Heart right ventricle (tissue), 16 donors: ENCODE data around the gene KRTAP12-4. TPM values are rescaled to one million over a fixed set of nuclear protein-coding genes. Genes with fewer than 3 reads are reported as not detected.
"Not testable (repeated sequence)": the region's sequence is repeated elsewhere in the genome, so short reads cannot be mapped to it uniquely, and the experiment has no call there.

ENCODE experiments used
- ATAC-seq, 8 donors: fragments of 200-7000 bp; cut with Tn5 transposase; one replicate each; pipeline ENCODE4 v1.9.1; 2020; ENCODE audit warnings: mild to moderate bottlenecking in 8 of 8, moderate library complexity in 8 of 8, moderate number of reproducible peaks in 1 of 8
- DNase-seq, 2 donors: peaks; one replicate each; pipeline ENCODE4 v3.0.0-alpha.2; 2020
- H3K27ac ChIP-seq, 10 donors: fragments of 200-600 bp; sonication (generic) in 2 of 10; one replicate each; pipeline versions ENCODE4 v1.5.0 to v1.8.0; 2020 to 2022; ENCODE audit warnings: mild to moderate bottlenecking in 3 of 10
- H3K27me3 ChIP-seq, 7 donors: fragments of 200-600 bp; one replicate each; pipeline ENCODE4 v1.8.0; 2021 to 2022; ENCODE audit warnings: mild to moderate bottlenecking in 2 of 7
- H3K36me3 ChIP-seq, 9 donors: fragments of 200-600 bp; sonication (generic) in 1 of 9; one replicate each; pipeline versions ENCODE4 v1.5.0 to v1.8.0; 2020 to 2022; ENCODE audit warnings: mild to moderate bottlenecking in 2 of 9
- H3K4me1 ChIP-seq, 9 donors: fragments of 200-600 bp; sonication (generic) in 1 of 9; one replicate each; pipeline versions ENCODE4 v1.5.0 to v1.8.0; 2020 to 2022; ENCODE audit warnings: mild to moderate bottlenecking in 4 of 9
- H3K4me3 ChIP-seq, 10 donors: fragments of 200-600 bp; sonication (generic) in 2 of 10; one replicate each; pipeline versions ENCODE4 v1.5.0 to v1.8.0; 2020 to 2022; ENCODE audit warnings: mild to moderate bottlenecking in 7 of 10, moderate library complexity in 2 of 10
- H3K9me3 ChIP-seq, 11 donors: fragments of 200-600 bp in 10 of 11; sonication (generic) in 2 of 11; one replicate each; pipeline versions ENCODE4 v1.5.0 to v1.8.0; 2013 to 2022; ENCODE audit warnings: mild to moderate bottlenecking in 2 of 11, control low read depth in 1 of 11, moderate library complexity in 1 of 11
- WGBS, 2 donors: extraction: QIAGEN DNeasy Blood & Tissue Kit; methylation state at CpG; one replicate each; pipeline ENCODE4 v1.1.7; 2013; ENCODE audit warnings: inconsistent platforms in 1 of 2; 5-methylcytosine and 5-hydroxymethylcytosine counted together
- intact Hi-C, 10 donors: fragments of 100-400 bp; cut with DNase I; formaldehyde crosslinking; loops; one replicate each; pipeline versions ENCODE4 v1.11.1 to v1.14.2; 2022
- polyA plus RNA-seq, 2 donors: library from polyadenylated mRNA; stranded (reverse); fragments of 200-250 nt; gene quantifications; one replicate each; pipeline ENCODE4 v1.2.3, GENCODE V29; 2013
- total RNA-seq, 10 donors: library from RNA; stranded (reverse); fragmentation: NEBNext Ultra II Directional in 3 of 10; extraction: Animal tissue kit (Norgen Biotek cat#: 25700) in 3 of 10; gene quantifications; one replicate each; pipeline versions ENCODE4 v1.2.1 to v1.2.4, GENCODE V29; 2021 to 2023
- TF ChIP-seq, protein P1 (sequence below), 9 donors: fragments of 200-600 bp; sonication (generic) in 2 of 9; IDR thresholded peaks; one replicate each; pipeline versions ENCODE4 v1.5.0 to v1.8.0; 2021 to 2022; ENCODE audit warnings: antibody characterized with exemption in 9 of 9, mild to moderate bottlenecking in 5 of 9, moderate library complexity in 1 of 9
- donor health status: Arrhythmogenic right ventricular cardiomyopathy.
- donor health status: ischemic (EF 13 %, LVEDD 7.1; RV severe dilation, severe dysfunction).
- donor health status: healthy with polysubstance abuse.
- donor health status: DM: no; HTN: yes; CAD: no.
- donor health status: DM: no; HTN: no; CAD: no.
- donor health status: ischemic (EF 25% LVEDD 6.9; RV normal size, moderate dysfunction).
- donor health status: ischemic (EF 25% LVEDD 5.7; RV mildly dilated, moderate dysfunction).
- donor health status: healthy.
- donor health status: DM: yes; HTN: yes; CAD: no.
- donor health status: Ischemic cardiomyopathy.
- donor health status: ischemic (EF 35%, LVEDD 5.7; RV mildly dilated, moderate dysfunction).
- donor health status: nonischemic (EF 11% LVEDD 7.7; RV severe dilation, severe dysfunction).
- donor health status: DM: yes; HTN: yes; CAD: no.
- donor health status: PGD.
- donor health status: ischemic (EF 29% LVEDD 5.4; RV normal size, mild dysfunction).
- donor health status: nonischemic (EF 23%, LVEDD 6.1; RV moderate dilation, normal function).

The KRTAP12-4 gene
- total and polyA plus RNA-seq, 12 donors = not detected

DNA sequence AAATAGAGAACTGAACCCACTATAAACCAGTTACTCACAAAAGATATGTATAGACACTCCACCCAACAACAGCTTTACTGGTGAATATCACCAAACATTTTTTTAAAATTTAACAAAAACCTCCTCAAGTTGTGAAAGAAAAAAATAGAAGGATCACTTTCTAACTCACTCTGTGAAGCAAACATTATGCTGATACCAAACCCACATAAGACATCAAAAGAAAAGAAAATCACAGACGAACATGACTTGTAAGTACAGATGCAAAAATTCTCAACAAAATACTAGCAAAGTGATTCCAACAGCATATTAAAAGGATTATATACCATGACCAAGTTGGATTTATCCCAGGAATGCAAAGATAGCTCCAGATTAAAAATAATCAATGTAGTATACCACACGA, 37.2 kb upstream of the KRTAP12-4 start:
- H3K36me3 ChIP-seq = no peaks in the 10 kb centered on the region
- DNase-seq (no peak), ATAC-seq (no peak)
- H3K4me1 ChIP-seq = no peaks in the 10 kb centered on the region
- intact Hi-C loops = no loop called here
- WGBS, 2 donors = 64 to 70% methylated on average over 2 of the region's 2 CpGs
- H3K4me3 ChIP-seq = no peak overlapping the region
- H3K27me3 ChIP-seq = peaks cover 0 to 61% (median 30%) of the 10 kb centered on the region in 7 donors
- TF ChIP-seq, protein P1, sequence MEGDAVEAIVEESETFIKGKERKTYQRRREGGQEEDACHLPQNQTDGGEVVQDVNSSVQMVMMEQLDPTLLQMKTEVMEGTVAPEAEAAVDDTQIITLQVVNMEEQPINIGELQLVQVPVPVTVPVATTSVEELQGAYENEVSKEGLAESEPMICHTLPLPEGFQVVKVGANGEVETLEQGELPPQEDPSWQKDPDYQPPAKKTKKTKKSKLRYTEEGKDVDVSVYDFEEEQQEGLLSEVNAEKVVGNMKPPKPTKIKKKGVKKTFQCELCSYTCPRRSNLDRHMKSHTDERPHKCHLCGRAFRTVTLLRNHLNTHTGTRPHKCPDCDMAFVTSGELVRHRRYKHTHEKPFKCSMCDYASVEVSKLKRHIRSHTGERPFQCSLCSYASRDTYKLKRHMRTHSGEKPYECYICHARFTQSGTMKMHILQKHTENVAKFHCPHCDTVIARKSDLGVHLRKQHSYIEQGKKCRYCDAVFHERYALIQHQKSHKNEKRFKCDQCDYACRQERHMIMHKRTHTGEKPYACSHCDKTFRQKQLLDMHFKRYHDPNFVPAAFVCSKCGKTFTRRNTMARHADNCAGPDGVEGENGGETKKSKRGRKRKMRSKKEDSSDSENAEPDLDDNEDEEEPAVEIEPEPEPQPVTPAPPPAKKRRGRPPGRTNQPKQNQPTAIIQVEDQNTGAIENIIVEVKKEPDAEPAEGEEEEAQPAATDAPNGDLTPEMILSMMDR (IDR thresholded peaks at IDR 0.05) = no peak
- peaks cover 0 to 31% (median 12%) of the 10 kb centered on the region in 11 donors for H3K9me3 ChIP-seq
- H3K27ac ChIP-seq = no peak overlapping the region

DNA sequence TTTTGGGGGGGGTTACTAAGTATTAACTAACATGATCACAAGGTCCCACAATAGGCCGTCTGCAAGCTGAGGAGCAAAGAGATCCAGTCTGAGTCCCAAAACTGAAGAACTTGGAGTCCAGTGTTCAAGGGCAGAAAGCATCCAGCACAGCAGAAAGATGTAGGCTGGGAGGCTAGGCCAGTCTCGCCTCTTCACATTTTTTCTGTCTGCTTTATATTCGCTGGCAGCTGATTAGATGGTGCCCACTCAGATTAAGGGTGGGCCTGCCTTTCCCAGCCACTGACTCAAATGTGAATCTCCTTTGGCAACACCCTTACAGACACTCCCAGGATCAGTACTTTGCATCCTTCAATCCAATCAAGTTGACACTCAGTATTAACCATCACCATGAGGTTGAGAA, 35.3 kb upstream of the KRTAP12-4 start:
- ATAC-seq, H3K36me3 ChIP-seq, DNase-seq, H3K4me1 ChIP-seq, H3K4me3 ChIP-seq, H3K27ac ChIP-seq, intact Hi-C loops: not testable (repeated sequence)
- Histone ChIP-seq H3K9me3 (peaks cover 0 to 31% (median 12%) of the 10 kb centered on the region in 11 donors), H3K27me3 (peaks cover 0 to 59% (median 29%) of the 10 kb centered on the region in 7 donors)
- 84 to 88% methylated on average over 3 of the region's 3 CpGs for WGBS, 2 donors

DNA sequence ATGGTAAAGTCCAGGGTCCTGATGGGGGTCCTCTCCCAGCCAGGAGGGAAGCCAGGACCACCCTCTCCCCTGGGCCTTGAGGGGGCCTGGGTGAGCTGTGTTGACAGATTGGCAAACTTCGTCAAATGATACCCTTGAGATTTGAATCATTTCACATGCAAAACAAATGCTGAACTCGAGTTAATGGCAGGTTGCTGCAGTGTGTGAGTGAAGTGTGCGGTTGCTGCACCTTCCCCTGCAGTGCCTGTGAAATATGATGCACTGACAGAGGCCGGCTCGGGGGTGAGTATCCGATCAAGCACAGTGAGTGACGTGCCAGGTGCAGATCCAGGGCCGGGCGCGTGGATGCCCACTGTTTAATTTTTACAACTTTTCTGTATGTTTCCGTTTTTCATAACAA, 33.2 kb upstream of the KRTAP12-4 start:
- no peak for DNase-seq

DNA sequence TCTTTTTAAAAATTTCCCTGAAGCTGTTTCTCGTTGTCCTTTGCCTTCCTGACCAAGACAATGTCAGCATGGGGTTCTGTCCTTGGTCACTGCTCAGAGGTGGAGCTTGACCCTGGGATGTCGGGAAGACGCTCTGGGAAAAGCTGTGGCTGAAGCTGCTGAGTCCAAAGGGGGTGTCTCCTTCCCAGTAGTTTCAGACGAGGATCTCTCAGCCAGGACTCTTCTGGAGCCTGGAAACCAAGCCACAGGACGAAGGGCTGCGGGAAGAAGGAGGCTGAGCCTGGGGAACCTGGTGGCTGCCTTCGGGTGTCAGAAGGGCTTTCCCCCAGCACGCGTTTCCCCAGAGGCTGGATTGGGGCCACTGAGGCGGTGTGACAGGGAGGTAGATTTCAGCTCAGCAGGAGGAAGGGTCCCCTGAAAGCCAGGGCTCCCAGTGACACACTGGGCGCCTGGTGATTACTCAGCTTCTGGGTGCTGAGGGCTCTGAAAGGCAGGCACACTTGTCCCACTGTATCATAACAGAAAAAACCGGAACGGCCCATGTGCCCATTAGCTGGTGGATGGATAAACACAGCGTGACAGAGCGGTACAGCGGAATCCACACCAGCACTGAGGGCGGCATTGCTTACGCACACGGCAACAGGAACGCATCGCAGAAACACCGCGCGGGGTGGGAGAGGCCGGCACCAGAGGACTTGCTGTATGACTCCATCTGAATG, 32.5 kb upstream of the KRTAP12-4 start:
- ATAC-seq = no peak
- TF ChIP-seq, protein P1 (IDR thresholded peaks at IDR 0.05) = no peak
- Histone ChIP-seq H3K4me1 (no peaks in the 10 kb centered on the region), H3K4me3 (no peak overlapping the region), H3K27me3 (peaks cover 0 to 64% (median 29%) of the 10 kb centered on the region in 7 donors), H3K9me3 (peaks cover 0 to 4% (median 0%) of the 10 kb centered on the region in 11 donors), H3K27ac (no peak overlapping the region), H3K36me3 (no peaks in the 10 kb centered on the region)
- WGBS, 2 donors = 66 to 72% methylated on average over 25 of the region's 25 CpGs
- intact Hi-C loops = no loop called here
- no peak for DNase-seq

More for the DNA sequence above, 33.2 kb upstream of the KRTAP12-4 start:
- 61 to 64% methylated on average over 11 of the region's 11 CpGs for WGBS, 2 donors
- Histone ChIP-seq H3K36me3 (no peaks in the 10 kb centered on the region), H3K27me3 (peaks cover 0 to 64% (median 29%) of the 10 kb centered on the region in 7 donors), H3K4me3 (no peak overlapping the region), H3K27ac (no peak overlapping the region), H3K4me1 (no peaks in the 10 kb centered on the region), H3K9me3 (peaks cover 0 to 11% (median 3%) of the 10 kb centered on the region in 11 donors)
- TF ChIP-seq, protein P1 (IDR thresholded peaks at IDR 0.05) = no peak
- ATAC-seq = no peak
- intact Hi-C loops = no loop called here
